ENCODE measurements around the gene TIMM10.
A peak's percentile ranks its signal among the peaks of the same experiment; 100 is the strongest.

The TIMM10 gene

GRCh38 chr11:57501953-57502352, 28.6 kb downstream of the TIMM10 start:
- DNase-seq: no peak

- no peak for DNase-seq
Measured at GRCh38 chr11:57500926-57501325, 29.6 kb downstream of the TIMM10 start.

GRCh38 chr11:57500515-57500914, 30.0 kb downstream of the TIMM10 start:
- DNase-seq: no peak

- no peak for DNase-seq
Measured at GRCh38 chr11:57499983-57500461, 30.5 kb downstream of the TIMM10 start.

GRCh38 chr11:57499413-57499982, 31.1 kb downstream of the TIMM10 start:
- DNase-seq: peak; percentile 84

GRCh38 chr11:57498540-57498939, 32.0 kb downstream of the TIMM10 start:
- DNase-seq: no peak

- DNase-seq: no peak
Measured at GRCh38 chr11:57497303-57498247, 33.0 kb downstream of the TIMM10 start.

- DNase-seq: no peak
Measured at GRCh38 chr11:57496109-57496820, 34.3 kb downstream of the TIMM10 start.

- no peak for DNase-seq
Measured at GRCh38 chr11:57493507-57494503, 36.7 kb downstream of the TIMM10 start.

- DNase-seq: no peak
Measured at GRCh38 chr11:57491371-57492061, 39.0 kb downstream of the TIMM10 start.

GRCh38 chr11:57490456-57491248, 39.9 kb downstream of the TIMM10 start:
- DNase-seq: no peak

- no peak for DNase-seq
Measured at GRCh38 chr11:57487920-57488659, 42.5 kb downstream of the TIMM10 start.

- no peak for DNase-seq
Measured at GRCh38 chr11:57487021-57487778, 43.4 kb downstream of the TIMM10 start.

GRCh38 chr11:57485217-57485990, 45.1 kb downstream of the TIMM10 start:
- DNase-seq: no peak

- no peak for DNase-seq
Measured at GRCh38 chr11:57484141-57484710, 46.3 kb downstream of the TIMM10 start.

- DNase-seq: no peak
Measured at GRCh38 chr11:57483562-57483918, 47.0 kb downstream of the TIMM10 start.

- DNase-seq: peak; percentile 42
Measured at GRCh38 chr11:57482782-57483561, 47.6 kb downstream of the TIMM10 start.
